HEK293 (cell line): ENCODE measurements around the gene CRTC1.

ENCODE experiments used
- CTCF ChIA-PET: fragments of 350-600 bp; formaldehyde crosslinking; extraction: SDS; loops from one replicate; lab custom pipeline; 2021; ENCODE audit warnings: antibody characterized with exemption; lab: Yijun Ruan, JAX
- POLR2A ChIA-PET: fragments of 300-600 bp; formaldehyde crosslinking; extraction: SDS; loops from one replicate; lab custom pipeline; 2020; ENCODE audit warnings: antibody characterized with exemption, inconsistent platforms; lab: Yijun Ruan, JAX
- H3K27ac ChIP-seq: fragments of 200-500 bp; sonication (Bioruptor generic); 2 replicates; pipeline ENCODE4 v1.5.1; 2014; ENCODE audit warnings: low read depth, low read length, control low read depth, inconsistent platforms; ENCODE audit errors: extremely low read depth
- H3K36me3 ChIP-seq, 2 experiments: fragments of 200-500 bp in 1 of 2; sonication (Bioruptor generic) in 1 of 2; 1 replicate in 1 of 2; 2 replicates in 1 of 2; pipeline ENCODE4 v1.5.1; 2014 to 2017; ENCODE audit warnings: inconsistent platforms in 2 of 2, low read length in 2 of 2; ENCODE audit not compliant: control insufficient read depth in 2 of 2, insufficient read depth in 1 of 2
- H3K4me1 ChIP-seq: fragments of 200-500 bp; sonication (Bioruptor generic); 2 replicates; pipeline ENCODE4 v1.5.1; 2014; ENCODE audit warnings: mild to moderate bottlenecking, low read length, inconsistent platforms; ENCODE audit not compliant: control insufficient read depth, insufficient read depth
- H3K4me3 ChIP-seq: 2 replicates; pipeline ENCODE4 v1.5.1; 2011; ENCODE audit warnings: low read depth, mild to moderate bottlenecking, control low read depth, low read length, moderate library complexity
- H3K9me3 ChIP-seq: fragments of 200-500 bp; sonication (Bioruptor generic); 2 replicates; pipeline ENCODE4 v1.5.1; 2014; ENCODE audit warnings: low read depth, low read length, inconsistent platforms; ENCODE audit not compliant: control insufficient read depth, insufficient read depth
- BCL11A ChIP-seq: fragments of 450-650 bp; formaldehyde crosslinking; IDR thresholded peaks from 2 replicates; pipeline ENCODE4 v1.5.1; 2016; ENCODE audit warnings: low read depth, missing biosample characterization, missing genetic modification characterization
- KLF1 ChIP-seq: fragments of 450-650 bp; formaldehyde crosslinking; IDR thresholded peaks from 2 replicates; pipeline ENCODE4 v1.5.1; 2016; ENCODE audit warnings: missing biosample characterization, missing genetic modification characterization
- SP3 ChIP-seq: fragments of 450-650 bp; formaldehyde crosslinking; IDR thresholded peaks from 2 replicates; pipeline ENCODE4 v1.5.1; 2016; ENCODE audit warnings: missing biosample characterization, missing genetic modification characterization
- ZBTB48 ChIP-seq: fragments of 450-650 bp; formaldehyde crosslinking; IDR thresholded peaks from 2 replicates; pipeline ENCODE4 v1.5.1; 2016; ENCODE audit warnings: missing biosample characterization, missing genetic modification characterization
- ZEB2 ChIP-seq: fragments of 450-650 bp; formaldehyde crosslinking; IDR thresholded peaks from 2 replicates; pipeline ENCODE4 v1.5.1; 2016; ENCODE audit warnings: missing biosample characterization, missing genetic modification characterization
- ZIC2 ChIP-seq: fragments of 450-650 bp; formaldehyde crosslinking; IDR thresholded peaks from 2 replicates; pipeline ENCODE4 v1.5.1; 2016; ENCODE audit warnings: missing biosample characterization, missing genetic modification characterization
- ZNF121 ChIP-seq: fragments of 450-650 bp; formaldehyde crosslinking; IDR thresholded peaks from 2 replicates; pipeline ENCODE4 v1.5.1; 2016; ENCODE audit warnings: missing biosample characterization, missing genetic modification characterization
- ZNF146 ChIP-seq: fragments of 450-650 bp; formaldehyde crosslinking; IDR thresholded peaks from 2 replicates; pipeline ENCODE4 v1.5.1; 2016; ENCODE audit warnings: missing biosample characterization, missing genetic modification characterization
- ZNF155 ChIP-seq: fragments of 450-650 bp; formaldehyde crosslinking; IDR thresholded peaks from 2 replicates; pipeline ENCODE4 v1.5.1; 2016; ENCODE audit warnings: missing biosample characterization, missing genetic modification characterization
- ZNF19 ChIP-seq: fragments of 450-650 bp; formaldehyde crosslinking; IDR thresholded peaks from 2 replicates; pipeline ENCODE4; 2016; ENCODE audit warnings: missing biosample characterization, missing genetic modification characterization, low read depth
- ZNF211 ChIP-seq: fragments of 450-650 bp; formaldehyde crosslinking; IDR thresholded peaks from 2 replicates; pipeline ENCODE4 v1.5.1; 2016; ENCODE audit warnings: low read depth, missing biosample characterization, missing genetic modification characterization
- ZNF223 ChIP-seq: fragments of 450-650 bp; formaldehyde crosslinking; IDR thresholded peaks from 2 replicates; pipeline ENCODE4 v1.5.1; 2016; ENCODE audit warnings: missing biosample characterization, missing genetic modification characterization
- ZNF239 ChIP-seq: fragments of 450-650 bp; formaldehyde crosslinking; IDR thresholded peaks from 2 replicates; pipeline ENCODE4 v1.5.1; 2016; ENCODE audit warnings: missing biosample characterization, missing genetic modification characterization
- ZNF335 ChIP-seq: fragments of 450-650 bp; formaldehyde crosslinking; conservative IDR thresholded peaks from 2 replicates; pipeline ENCODE4 v1.5.1; 2016; ENCODE audit warnings: missing biosample characterization, missing genetic modification characterization
- ZNF610 ChIP-seq: fragments of 450-650 bp; formaldehyde crosslinking; IDR thresholded peaks from 2 replicates; pipeline ENCODE4 v1.5.1; 2016; ENCODE audit warnings: missing biosample characterization, missing genetic modification characterization, borderline replicate concordance
- ZNF624 ChIP-seq: fragments of 450-650 bp; formaldehyde crosslinking; IDR thresholded peaks from 2 replicates; pipeline ENCODE4 v1.5.1; 2017; ENCODE audit warnings: missing biosample characterization, missing genetic modification characterization
- ZNF658 ChIP-seq: fragments of 450-650 bp; formaldehyde crosslinking; IDR thresholded peaks from 2 replicates; pipeline ENCODE4; 2016; ENCODE audit warnings: missing biosample characterization, missing genetic modification characterization
- ZNF792 ChIP-seq: fragments of 450-650 bp; formaldehyde crosslinking; IDR thresholded peaks from 2 replicates; pipeline ENCODE4 v1.5.1; 2016; ENCODE audit warnings: missing biosample characterization, missing genetic modification characterization
- ZSCAN23 ChIP-seq: fragments of 450-650 bp; formaldehyde crosslinking; IDR thresholded peaks from 2 replicates; pipeline ENCODE4 v1.5.1; 2016; ENCODE audit warnings: missing biosample characterization, missing genetic modification characterization
- TF ChIP-seq, protein P1 (sequence below): fragments of 450-650 bp; IDR thresholded peaks from 2 replicates; pipeline ENCODE4 v1.5.1; 2018; ENCODE audit warnings: missing biosample characterization, mild to moderate bottlenecking, missing genetic modification characterization
- TF ChIP-seq, protein P2 (sequence below): fragments of 450-650 bp; formaldehyde crosslinking; IDR thresholded peaks from 2 replicates; pipeline ENCODE4 v1.5.1; 2016; ENCODE audit warnings: missing biosample characterization, missing genetic modification characterization
- TF ChIP-seq, protein P3 (sequence below): fragments of 450-650 bp; formaldehyde crosslinking; IDR thresholded peaks from 2 replicates; pipeline ENCODE4 v1.5.1; 2016; ENCODE audit warnings: missing biosample characterization, missing genetic modification characterization, low read depth
- TF ChIP-seq, protein P4 (sequence below): fragments of 450-650 bp; formaldehyde crosslinking; IDR thresholded peaks from 2 replicates; pipeline ENCODE4 v1.5.1; 2016; ENCODE audit warnings: missing biosample characterization, missing genetic modification characterization

CRTC1 gene

DNA sequence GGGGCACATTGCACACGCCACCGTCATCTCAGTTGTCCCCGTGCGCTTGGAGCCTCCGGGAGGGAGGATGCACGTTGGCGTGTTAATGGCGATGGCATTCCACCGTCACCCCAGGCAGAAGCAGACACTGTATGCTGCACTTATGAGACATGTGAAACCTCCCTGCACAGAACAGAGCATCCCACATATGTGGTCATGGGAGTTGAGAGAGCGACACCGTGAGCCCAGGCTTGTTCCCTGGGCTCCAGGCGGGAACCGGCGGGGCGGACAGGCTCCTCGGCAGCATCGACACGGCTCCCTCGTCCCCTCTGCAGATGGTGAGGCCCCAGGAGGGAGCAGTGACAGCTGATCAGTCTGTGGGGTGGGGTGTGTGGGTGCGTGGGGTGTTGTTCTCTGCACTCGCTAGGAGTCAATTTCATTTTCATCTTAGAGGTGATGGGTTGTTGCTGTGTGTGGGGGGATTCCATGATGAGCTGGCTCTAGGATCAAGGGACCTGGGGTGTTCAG, 40.4 kb downstream of the CRTC1 start:
- TF ChIP-seq ZNF146 (tag by site-specific recombination) (no peak), BCL11A (no peak), ZNF610 (no peak), ZSCAN23 (tag by site-specific recombination) (no peak), ZNF223 (tag by site-specific recombination) (no peak), ZNF658 (tag by site-specific recombination) (no peak)
- TF ChIP-seq, protein P1, sequence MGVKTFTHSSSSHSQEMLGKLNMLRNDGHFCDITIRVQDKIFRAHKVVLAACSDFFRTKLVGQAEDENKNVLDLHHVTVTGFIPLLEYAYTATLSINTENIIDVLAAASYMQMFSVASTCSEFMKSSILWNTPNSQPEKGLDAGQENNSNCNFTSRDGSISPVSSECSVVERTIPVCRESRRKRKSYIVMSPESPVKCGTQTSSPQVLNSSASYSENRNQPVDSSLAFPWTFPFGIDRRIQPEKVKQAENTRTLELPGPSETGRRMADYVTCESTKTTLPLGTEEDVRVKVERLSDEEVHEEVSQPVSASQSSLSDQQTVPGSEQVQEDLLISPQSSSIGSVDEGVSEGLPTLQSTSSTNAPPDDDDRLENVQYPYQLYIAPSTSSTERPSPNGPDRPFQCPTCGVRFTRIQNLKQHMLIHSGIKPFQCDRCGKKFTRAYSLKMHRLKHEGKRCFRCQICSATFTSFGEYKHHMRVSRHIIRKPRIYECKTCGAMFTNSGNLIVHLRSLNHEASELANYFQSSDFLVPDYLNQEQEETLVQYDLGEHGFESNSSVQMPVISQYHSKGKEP, result no peak
- TF ChIP-seq, protein P2, sequence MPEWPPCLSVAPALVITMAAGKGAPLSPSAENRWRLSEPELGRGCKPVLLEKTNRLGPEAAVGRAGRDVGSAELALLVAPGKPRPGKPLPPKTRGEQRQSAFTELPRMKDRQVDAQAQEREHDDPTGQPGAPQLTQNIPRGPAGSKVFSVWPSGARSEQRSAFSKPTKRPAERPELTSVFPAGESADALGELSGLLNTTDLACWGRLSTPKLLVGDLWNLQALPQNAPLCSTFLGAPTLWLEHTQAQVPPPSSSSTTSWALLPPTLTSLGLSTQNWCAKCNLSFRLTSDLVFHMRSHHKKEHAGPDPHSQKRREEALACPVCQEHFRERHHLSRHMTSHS (tag by site-specific recombination), result no peak
- Histone ChIP-seq H3K27ac (no peak overlapping the region), H3K4me1 (no peaks in the 10 kb centered on the region), H3K9me3 (no peaks in the 10 kb centered on the region), H3K36me3 (no peaks in the 10 kb centered on the region), H3K4me3 (no peak overlapping the region)
- ChIA-PET POLR2A (no interaction called here), CTCF (interaction anchor here (0.6 kb wide), 1 partner anchor 15 kb away, joined by 3 read pairs; no protein-coding TSS in a partner anchor)

DNA sequence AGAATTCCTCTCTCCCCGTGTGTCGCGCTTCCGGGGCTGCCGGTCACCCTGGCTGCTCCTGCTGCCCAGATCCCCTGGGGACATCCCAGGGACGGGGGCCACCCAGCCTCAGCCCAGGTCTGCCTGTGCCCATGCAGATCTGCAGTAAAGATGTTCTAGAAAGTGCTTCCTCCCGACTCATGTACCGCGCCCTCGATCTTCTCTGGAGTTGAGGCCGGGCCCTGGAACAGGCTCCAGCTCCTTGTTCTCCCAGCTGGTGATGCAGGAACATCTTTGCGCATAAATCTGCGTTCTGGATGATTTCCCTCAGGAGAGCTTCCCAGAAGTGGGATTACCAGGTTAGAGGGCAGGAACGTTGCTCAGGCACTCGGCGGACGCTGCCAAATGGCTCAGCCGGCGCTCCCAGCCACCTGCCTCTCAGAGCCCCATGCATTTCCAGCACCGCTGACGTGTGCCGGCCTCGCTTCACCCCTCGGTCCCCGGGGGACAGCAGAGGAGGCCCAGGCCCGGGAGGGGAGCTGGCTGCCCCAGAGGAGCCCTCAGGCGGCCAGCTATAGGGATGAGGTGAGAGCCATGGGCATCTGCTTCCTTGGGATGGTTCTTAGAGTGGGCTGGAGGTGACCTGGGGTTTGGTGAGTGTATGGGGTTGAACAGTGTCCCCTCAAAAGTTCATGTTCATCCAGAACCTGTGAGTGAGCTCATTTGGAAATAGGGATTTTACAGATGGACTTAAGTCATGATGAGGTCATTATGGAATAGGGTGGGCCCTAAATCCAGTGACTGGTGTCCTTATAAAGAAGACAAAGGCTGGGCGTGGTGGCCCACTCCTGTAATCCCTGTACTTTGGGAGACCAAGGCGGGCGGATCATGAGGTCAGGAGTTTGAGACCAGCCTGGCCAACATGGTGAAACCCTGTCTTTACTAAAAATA, 42.6 kb downstream of the CRTC1 start:
- Histone ChIP-seq H3K36me3 (no peaks in the 10 kb centered on the region), H3K27ac (no peak overlapping the region)
- CTCF ChIA-PET, result interaction anchor here (0.7 kb wide), 1 partner anchor 98 kb away, joined by 4 read pairs; no protein-coding TSS in a partner anchor
- TF ChIP-seq ZIC2 (tag by site-specific recombination) (no peak), SP3 (tag by site-specific recombination) (no peak), KLF1 (peak; percentile 83), ZNF792 (tag by site-specific recombination) (no peak), ZNF19 (no peak), ZNF211 (tag by site-specific recombination) (no peak)
- TF ChIP-seq, protein P3, sequence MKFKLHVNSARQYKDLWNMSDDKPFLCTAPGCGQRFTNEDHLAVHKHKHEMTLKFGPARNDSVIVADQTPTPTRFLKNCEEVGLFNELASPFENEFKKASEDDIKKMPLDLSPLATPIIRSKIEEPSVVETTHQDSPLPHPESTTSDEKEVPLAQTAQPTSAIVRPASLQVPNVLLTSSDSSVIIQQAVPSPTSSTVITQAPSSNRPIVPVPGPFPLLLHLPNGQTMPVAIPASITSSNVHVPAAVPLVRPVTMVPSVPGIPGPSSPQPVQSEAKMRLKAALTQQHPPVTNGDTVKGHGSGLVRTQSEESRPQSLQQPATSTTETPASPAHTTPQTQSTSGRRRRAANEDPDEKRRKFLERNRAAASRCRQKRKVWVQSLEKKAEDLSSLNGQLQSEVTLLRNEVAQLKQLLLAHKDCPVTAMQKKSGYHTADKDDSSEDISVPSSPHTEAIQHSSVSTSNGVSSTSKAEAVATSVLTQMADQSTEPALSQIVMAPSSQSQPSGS (tag by site-specific recombination), result peak; percentile 35; the same call in 1 of the 2 replicates
- TF ChIP-seq, all 188 proteins: peak for 2
- POLR2A ChIA-PET, result no interaction called here
- H3K9me3 ChIP-seq, result no peaks in the 10 kb centered on the region
- H3K4me1 ChIP-seq, result no peaks in the 10 kb centered on the region
- H3K4me3 ChIP-seq, result no peak overlapping the region

DNA sequence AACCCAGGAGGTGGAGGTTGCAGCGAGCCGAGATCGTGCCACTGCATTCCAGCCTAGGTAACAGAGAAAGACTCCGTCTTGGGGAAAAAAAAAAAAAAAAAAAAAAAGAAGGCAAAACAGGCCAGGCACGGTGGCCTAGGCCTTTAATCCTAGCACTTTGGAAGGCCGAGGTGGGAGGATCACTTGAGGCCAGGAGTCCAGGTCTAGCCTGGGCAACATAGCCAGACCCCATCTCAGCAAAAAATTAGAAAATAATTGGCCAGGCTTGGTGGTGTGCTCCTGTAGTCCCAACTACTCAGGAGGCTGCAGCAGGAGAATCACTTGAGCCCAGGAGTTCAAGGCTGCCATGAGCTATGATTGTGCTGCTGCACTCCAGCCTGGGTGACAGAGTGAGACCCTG, 43.4 kb downstream of the CRTC1 start:
- no peaks in the 10 kb centered on the region for H3K36me3 ChIP-seq
- H3K4me1 ChIP-seq, result no peaks in the 10 kb centered on the region
- H3K4me3 ChIP-seq, result no peak overlapping the region
- H3K9me3 ChIP-seq, result no peaks in the 10 kb centered on the region
- POLR2A ChIA-PET, result no interaction called here
- CTCF ChIA-PET, result no interaction called here
- TF ChIP-seq ZNF121, result peak; percentile 54; the same call in 1 of the 2 replicates
- no peak for TF ChIP-seq ZEB2 (tag by site-specific recombination)
- TF ChIP-seq ZNF155 (tag by site-specific recombination), result no peak
- no peak for TF ChIP-seq ZBTB48 (tag by site-specific recombination)
- no peak for TF ChIP-seq ZNF335 (tag by site-specific recombination)
- no peak for TF ChIP-seq ZNF239 (tag by site-specific recombination)
- TF ChIP-seq, protein P4, sequence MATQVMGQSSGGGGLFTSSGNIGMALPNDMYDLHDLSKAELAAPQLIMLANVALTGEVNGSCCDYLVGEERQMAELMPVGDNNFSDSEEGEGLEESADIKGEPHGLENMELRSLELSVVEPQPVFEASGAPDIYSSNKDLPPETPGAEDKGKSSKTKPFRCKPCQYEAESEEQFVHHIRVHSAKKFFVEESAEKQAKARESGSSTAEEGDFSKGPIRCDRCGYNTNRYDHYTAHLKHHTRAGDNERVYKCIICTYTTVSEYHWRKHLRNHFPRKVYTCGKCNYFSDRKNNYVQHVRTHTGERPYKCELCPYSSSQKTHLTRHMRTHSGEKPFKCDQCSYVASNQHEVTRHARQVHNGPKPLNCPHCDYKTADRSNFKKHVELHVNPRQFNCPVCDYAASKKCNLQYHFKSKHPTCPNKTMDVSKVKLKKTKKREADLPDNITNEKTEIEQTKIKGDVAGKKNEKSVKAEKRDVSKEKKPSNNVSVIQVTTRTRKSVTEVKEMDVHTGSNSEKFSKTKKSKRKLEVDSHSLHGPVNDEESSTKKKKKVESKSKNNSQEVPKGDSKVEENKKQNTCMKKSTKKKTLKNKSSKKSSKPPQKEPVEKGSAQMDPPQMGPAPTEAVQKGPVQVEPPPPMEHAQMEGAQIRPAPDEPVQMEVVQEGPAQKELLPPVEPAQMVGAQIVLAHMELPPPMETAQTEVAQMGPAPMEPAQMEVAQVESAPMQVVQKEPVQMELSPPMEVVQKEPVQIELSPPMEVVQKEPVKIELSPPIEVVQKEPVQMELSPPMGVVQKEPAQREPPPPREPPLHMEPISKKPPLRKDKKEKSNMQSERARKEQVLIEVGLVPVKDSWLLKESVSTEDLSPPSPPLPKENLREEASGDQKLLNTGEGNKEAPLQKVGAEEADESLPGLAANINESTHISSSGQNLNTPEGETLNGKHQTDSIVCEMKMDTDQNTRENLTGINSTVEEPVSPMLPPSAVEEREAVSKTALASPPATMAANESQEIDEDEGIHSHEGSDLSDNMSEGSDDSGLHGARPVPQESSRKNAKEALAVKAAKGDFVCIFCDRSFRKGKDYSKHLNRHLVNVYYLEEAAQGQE (tag by site-specific recombination), result no peak
- no peak for TF ChIP-seq ZNF624
- H3K27ac ChIP-seq, result no peak overlapping the region
